GM10266 (cell line): ENCODE data around the gene FCRL6.

ENCODE experiments used
- DNase-seq: peaks from one replicate; pipeline ENCODE4 v3.0.0; 2012; ENCODE audit errors: extremely low spot score
- CTCF ChIP-seq: IDR thresholded peaks from 2 replicates; pipeline ENCODE4 v1.5.1; 2012; ENCODE audit warnings: mild to moderate bottlenecking, low read depth; ENCODE audit not compliant: control insufficient read depth, insufficient read depth; ENCODE audit errors: missing control alignments

The FCRL6 gene

GRCh38 chr1:159817276-159818041, 15.3 kb downstream of the FCRL6 start:
- TF ChIP-seq CTCF: no peak
- no peak for DNase-seq

GRCh38 chr1:159821171-159821867, 19.2 kb downstream of the FCRL6 start:
- no peak for DNase-seq

GRCh38 chr1:159823406-159823805, 21.2 kb downstream of the FCRL6 start:
- DNase-seq: no peak
- no peak for TF ChIP-seq CTCF

More at GRCh38 chr1:159821171-159821867, 19.2 kb downstream of the FCRL6 start:
- no peak for TF ChIP-seq CTCF

GRCh38 chr1:159825564-159825963, 23.4 kb downstream of the FCRL6 start:
- no peak for TF ChIP-seq CTCF
- no peak for DNase-seq

GRCh38 chr1:159826441-159827101, 24.4 kb downstream of the FCRL6 start, which contains the start of gene SLAMF8:
SLAMF8 (plus strand) TSS chr1:159826873; CDS start chr1:159826899, 26 bp downstream.
- no peak for TF ChIP-seq CTCF
- DNase-seq: peak; percentile 32

- no peak for DNase-seq
- TF ChIP-seq CTCF: no peak
Observed at GRCh38 chr1:159827102-159827490, 24.9 kb downstream of the FCRL6 start.
